IMR-90 (cell line): ENCODE data around the gene USP6NL. TPM values are rescaled to one million over a fixed set of nuclear protein-coding genes. Genes with fewer than 3 reads are reported as not detected.
A peak's percentile ranks its signal among the peaks of the same experiment; 100 is the strongest.

Experiments used
- ATAC-seq: fragments of 200-7000 bp; cut with Tn5 transposase; 2 replicates; pipeline ENCODE4 v1.9.1; 2020; ENCODE audit warnings: low read depth, mild to moderate bottlenecking, moderate library complexity
- BruUV-seq: library from RNA; stranded (reverse); fragments of 400-500 nt; replicated peaks from 2 replicates; lab custom pipeline; 2021; lab: Mats Ljungman, UMichigan
- CTCF ChIA-PET: fragments of 300-600 bp; formaldehyde crosslinking; extraction: SDS; loops from one replicate; lab custom pipeline; 2021; ENCODE audit warnings: antibody characterized with exemption; lab: Yijun Ruan, JAX
- POLR2A ChIA-PET: fragments of 300-600 bp; sonication (Branson Sonifier 250); formaldehyde crosslinking; loops from one replicate; lab custom pipeline; 2022; ENCODE audit warnings: antibody characterized with exemption; ENCODE audit not compliant: unreplicated experiment; lab: Charles Lee
- DNase-seq: peaks from one replicate; pipeline ENCODE4 v3.0.0; 2013
- H2AFZ ChIP-seq: replicated peaks from 2 replicates; pipeline ENCODE3; 2013; ENCODE audit warnings: low read length, mild to moderate bottlenecking; ENCODE audit not compliant: poor library complexity
- H2AK5ac ChIP-seq: 2 replicates; pipeline ENCODE4 v1.6.1; 2013; ENCODE audit warnings: low read depth, low read length, inconsistent platforms
- H2AK9ac ChIP-seq: replicated peaks from 2 replicates; pipeline ENCODE3; 2013; ENCODE audit warnings: mild to moderate bottlenecking, low read depth, low read length, moderate library complexity; ENCODE audit not compliant: poor library complexity
- H2BK120ac ChIP-seq: 2 replicates; pipeline ENCODE4 v1.6.1; 2013; ENCODE audit warnings: low read depth, low read length, inconsistent platforms
- H2BK15ac ChIP-seq: 3 replicates; pipeline ENCODE4 v1.6.1; 2013; ENCODE audit warnings: low read depth, low read length, inconsistent platforms
- H2BK20ac ChIP-seq: 2 replicates; pipeline ENCODE4 v1.6.1; 2013; ENCODE audit warnings: low read depth, mild to moderate bottlenecking, inconsistent platforms, low read length, moderate library complexity
- H2BK5ac ChIP-seq: 2 replicates; pipeline ENCODE4 v1.6.1; 2013; ENCODE audit warnings: mild to moderate bottlenecking, low read depth, low read length, inconsistent platforms; ENCODE audit not compliant: poor library complexity, severe bottlenecking
- H3K14ac ChIP-seq: replicated peaks from 2 replicates; pipeline ENCODE4 v1.6.1; 2013; ENCODE audit warnings: low read depth, low read length, inconsistent platforms
- H3K18ac ChIP-seq: 2 replicates; pipeline ENCODE4 v1.6.1; 2013; ENCODE audit warnings: low read depth, low read length, control low read depth
- H3K23ac ChIP-seq: 2 replicates; pipeline ENCODE4 v1.6.1; 2013; ENCODE audit warnings: low read depth, low read length, inconsistent platforms
- H3K27ac ChIP-seq: 2 replicates; pipeline ENCODE4 v1.5.1; 2013; ENCODE audit warnings: mild to moderate bottlenecking, control low read depth, low read length; ENCODE audit not compliant: insufficient read depth
- H3K27me3 ChIP-seq: 2 replicates; pipeline ENCODE4 v1.6.1; 2013; ENCODE audit warnings: low read length; ENCODE audit not compliant: control insufficient read depth, insufficient read depth
- H3K36me3 ChIP-seq: 2 replicates; pipeline ENCODE4 v1.6.1; 2013; ENCODE audit warnings: low read length, mixed read lengths; ENCODE audit not compliant: control insufficient read depth, insufficient read depth
- H3K4ac ChIP-seq: 2 replicates; pipeline ENCODE4 v1.6.1; 2013; ENCODE audit warnings: low read depth, low read length, inconsistent platforms
- H3K4me1 ChIP-seq: 2 replicates; pipeline ENCODE4 v1.6.1; 2013; ENCODE audit warnings: low read length, mixed read lengths; ENCODE audit not compliant: control insufficient read depth, insufficient read depth
- H3K4me2 ChIP-seq: 2 replicates; pipeline ENCODE4 v1.6.1; 2013; ENCODE audit warnings: low read depth, mild to moderate bottlenecking, control low read depth, low read length, moderate library complexity
- H3K4me3 ChIP-seq: 2 replicates; pipeline ENCODE4 v1.5.1; 2013; ENCODE audit warnings: low read depth, mild to moderate bottlenecking, control low read depth, low read length, moderate library complexity; ENCODE audit not compliant: insufficient read depth
- H3K56ac ChIP-seq: 2 replicates; pipeline ENCODE4 v1.6.1; 2013; ENCODE audit warnings: low read length, inconsistent platforms; ENCODE audit not compliant: insufficient read depth; ENCODE audit errors: extremely low read depth
- H3K79me1 ChIP-seq, 2 experiments: 2 replicates each; pipeline ENCODE4 v1.6.1; 2013; ENCODE audit warnings: low read length in 2 of 2, inconsistent platforms in 1 of 2, low read depth in 1 of 2
- H3K9ac ChIP-seq: 2 replicates; pipeline ENCODE4 v1.6.1; 2013; ENCODE audit warnings: low read depth, low read length, control low read depth
- H3K9me1 ChIP-seq: 2 replicates; pipeline ENCODE4 v1.6.1; 2013; ENCODE audit warnings: low read length, inconsistent platforms; ENCODE audit not compliant: insufficient read depth
- H3K9me3 ChIP-seq: 2 replicates; pipeline ENCODE4 v1.6.1; 2013; ENCODE audit warnings: low read length; ENCODE audit not compliant: control insufficient read depth, insufficient read depth
- H4K20me1 ChIP-seq: 2 replicates; pipeline ENCODE4 v1.6.1; 2013; ENCODE audit warnings: low read length, inconsistent platforms; ENCODE audit not compliant: insufficient read depth
- H4K5ac ChIP-seq: 2 replicates; pipeline ENCODE4 v1.6.1; 2013; ENCODE audit warnings: mild to moderate bottlenecking, low read depth, low read length, control low read depth
- H4K8ac ChIP-seq, 2 experiments: 2 replicates each; pipeline ENCODE4 v1.6.1; 2013; ENCODE audit warnings: low read depth in 2 of 2, low read length in 2 of 2, control low read depth in 1 of 2, inconsistent platforms in 1 of 2
- H4K91ac ChIP-seq: 2 replicates; pipeline ENCODE4 v1.6.1; 2013; ENCODE audit warnings: low read depth, low read length, inconsistent platforms; ENCODE audit not compliant: insufficient read depth
- RFX5 ChIP-seq: IDR thresholded peaks from 2 replicates; pipeline ENCODE4 v1.8.0; 2012; ENCODE audit warnings: low read depth, mild to moderate bottlenecking, low read length, moderate library complexity
- SMC3 ChIP-seq: fragments of 150-350 bp; IDR thresholded peaks from 2 replicates; pipeline ENCODE4 v1.6.1; 2016; ENCODE audit warnings: low read depth, mild to moderate bottlenecking, antibody characterized with exemption, low read length, moderate library complexity
- WGBS, 2 experiments: methylation state at CpG; one replicate each; pipeline versions ENCODE4 v1.1.5 to v1.1.7; 2013; ENCODE audit warnings: missing lambda C conversion rate in 2 of 2; ENCODE audit not compliant: insufficient read length in 1 of 2; ENCODE audit errors: extremely low coverage in 2 of 2; 5-methylcytosine and 5-hydroxymethylcytosine counted together
- dilution Hi-C: fragments of 300-500 bp; cut with HindIII; formaldehyde crosslinking; loops from one replicate; pipeline ENCODE4 v1.14.3; 2018; ENCODE audit warnings: low sequenced_read_pairs; ENCODE audit not compliant: unreplicated experiment
- in situ Hi-C: fragments of 300-500 bp; cut with MboI; formaldehyde crosslinking; loops from 3 replicates; pipeline ENCODE4 v1.14.3; 2019; ENCODE audit warnings: low sequenced_read_pairs, inconsistent platforms, mixed read lengths
- intact Hi-C: fragments of 100-400 bp; cut with micrococcal nuclease; formaldehyde crosslinking; loops from 2 replicates; pipeline ENCODE4 v1.10.0; 2022
- polyA plus RNA-seq, 3 experiments: library from polyadenylated mRNA; depleted of rRNA; stranded (reverse); fragments of >200 nt; gene quantifications; 2 replicates each; pipeline ENCODE4 v1.2.3, GENCODE V29; 2012; ENCODE audit warnings: low replicate concordance in 1 of 3
- total RNA-seq: library from RNA; depleted of rRNA; stranded (reverse); fragments of >200 nt; gene quantifications from 2 replicates; pipeline ENCODE4 v1.2.3, GENCODE V29; 2012

The USP6NL gene
- total and polyA plus RNA-seq, 2 of the 4 experiments (the other 2 are of a cell fraction): 7.8 to 9.1 TPM

DNA sequence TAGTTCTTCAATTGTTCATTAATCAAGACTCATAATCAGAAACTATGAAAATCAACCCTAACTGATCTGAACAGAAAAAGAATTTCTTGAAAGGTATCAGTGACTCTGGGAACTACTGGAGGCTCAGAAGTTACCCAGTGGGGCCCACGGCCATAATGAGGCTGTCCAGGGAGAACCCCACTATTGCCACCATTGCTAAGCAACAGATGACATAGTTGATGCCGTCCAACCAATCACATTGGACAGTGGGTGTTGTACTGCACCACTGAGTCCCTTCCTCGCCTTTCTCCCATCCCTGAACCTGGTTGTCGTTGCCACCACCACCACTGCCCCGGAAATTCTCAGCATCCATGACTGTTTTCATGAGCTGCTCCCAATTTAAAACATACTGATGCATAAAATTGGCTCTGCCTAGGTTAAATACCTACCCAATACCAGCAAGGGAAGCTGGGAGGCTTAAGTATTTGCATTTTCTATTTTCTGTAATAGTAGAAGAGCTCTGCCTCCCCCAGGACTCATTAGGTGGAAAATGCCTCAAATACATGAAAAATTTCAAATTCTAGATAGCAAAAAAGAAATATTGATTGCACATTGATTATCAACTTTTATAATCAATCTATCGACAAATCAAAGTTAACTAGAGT is 26.7 kb upstream of the USP6NL start:
- no peak overlapping the region for H2BK20ac ChIP-seq
- no peak overlapping the region for H2BK15ac ChIP-seq
- TF ChIP-seq SMC3 (no peak), RFX5 (peak; percentile 91)
- CTCF ChIA-PET: no interaction called here
- H3K9me3 ChIP-seq: no peaks in the 10 kb centered on the region
- H3K18ac ChIP-seq: no peak overlapping the region
- H3K9me1 ChIP-seq: no peaks in the 10 kb centered on the region
- H2BK5ac ChIP-seq: no peak overlapping the region
- intact Hi-C loops: no loop called here
- in situ Hi-C loops: no loop called here
- peaks cover 3% of the 10 kb centered on the region; the same call in 1 of the 2 replicates for H3K27me3 ChIP-seq
- no peak overlapping the region for H3K4me2 ChIP-seq
- H3K14ac ChIP-seq: no peak overlapping the region
- no peak overlapping the region for H3K4me3 ChIP-seq
- DNase-seq: no peak
- H2AFZ ChIP-seq: no peak overlapping the region
- no peak overlapping the region for H3K9ac ChIP-seq
- H3K4ac ChIP-seq: no peak overlapping the region
- H3K27ac ChIP-seq: no peak overlapping the region
- no peaks in the 10 kb centered on the region for H3K4me1 ChIP-seq
- H3K79me1 ChIP-seq: no peaks in the 10 kb centered on the region
- H3K56ac ChIP-seq: no peak overlapping the region
- dilution Hi-C loops: no loop called here
- no peak for ATAC-seq
- no peak overlapping the region for H4K91ac ChIP-seq
- BruUV-seq: no TSS peak
- H4K20me1 ChIP-seq: no peaks in the 10 kb centered on the region
- H2BK120ac ChIP-seq: no peak overlapping the region
- 80% methylated on average over 1 of the region's 6 CpGs; no CpG with 5 or more reads in 1 of the 2 experiments for WGBS, 2 experiments
- no peak overlapping the region for H4K5ac ChIP-seq
- H2AK5ac ChIP-seq: no peak overlapping the region
- H2AK9ac ChIP-seq: no peak overlapping the region
- H3K36me3 ChIP-seq: no peaks in the 10 kb centered on the region
- no peak overlapping the region for H3K23ac ChIP-seq
- no peak overlapping the region for H4K8ac ChIP-seq
- POLR2A ChIA-PET: no interaction called here
